HG03064 (cell line): ENCODE results near the gene PHKA2.

Experiments
- ATAC-seq: cut with Tn5 transposase; IDR thresholded peaks from one replicate; pipeline ENCODE4 v1.9.1; 2021; ENCODE audit warnings: low read depth; ENCODE audit not compliant: unreplicated experiment

The PHKA2 gene

GRCh38 chrX:18893536-18893935 lies 90.4 kb downstream of the PHKA2 start:
- no peak for ATAC-seq

DNA sequence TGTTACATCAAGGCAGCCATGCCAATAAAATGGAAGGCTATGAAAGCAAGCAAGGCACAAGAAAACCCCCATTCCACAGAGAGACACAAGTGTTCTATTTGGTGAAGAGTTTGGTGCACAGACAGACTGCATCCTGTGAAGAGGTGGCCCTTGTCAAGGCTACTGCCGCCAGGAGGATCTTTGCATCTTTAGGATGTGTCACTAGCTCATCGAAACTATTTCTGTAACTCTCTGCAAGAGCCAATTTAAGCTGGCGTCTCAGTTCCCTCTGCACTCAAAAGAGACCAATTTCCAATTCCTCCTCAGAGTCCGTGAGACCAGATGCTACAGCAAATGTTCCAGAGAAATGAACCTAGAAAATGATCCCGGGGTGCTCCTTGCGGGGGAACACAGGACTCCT lies 91.0 kb downstream of the PHKA2 start:
- ATAC-seq = no peak

DNA sequence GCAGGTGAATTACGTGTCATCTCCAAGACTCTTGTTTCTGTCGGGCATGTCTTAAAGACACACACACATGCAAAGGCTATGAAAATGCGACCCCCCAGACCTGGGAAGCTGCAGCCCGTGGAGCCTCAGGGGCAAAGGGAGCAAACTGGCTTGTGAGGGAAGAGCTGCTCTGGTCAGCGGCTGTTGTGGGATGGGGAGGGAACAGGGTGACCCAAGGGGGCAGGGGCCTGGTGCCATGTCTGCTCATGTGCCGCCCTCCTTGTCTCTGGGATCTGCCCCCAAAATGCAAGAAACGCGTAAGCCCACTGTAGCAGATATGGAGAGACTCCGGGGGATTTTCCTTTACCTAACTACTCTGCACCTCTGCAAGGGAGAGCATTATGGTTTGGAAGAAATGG lies 92.4 kb downstream of the PHKA2 start:
- ATAC-seq = no peak

- ATAC-seq = no peak
Observed at GRCh38 chrX:18890724-18891547, 93.0 kb downstream of the PHKA2 start.

GRCh38 chrX:18890049-18890381 lies 93.9 kb downstream of the PHKA2 start:
- no peak for ATAC-seq

- ATAC-seq = no peak
Observed at GRCh38 chrX:18889346-18890048, 94.4 kb downstream of the PHKA2 start.

DNA sequence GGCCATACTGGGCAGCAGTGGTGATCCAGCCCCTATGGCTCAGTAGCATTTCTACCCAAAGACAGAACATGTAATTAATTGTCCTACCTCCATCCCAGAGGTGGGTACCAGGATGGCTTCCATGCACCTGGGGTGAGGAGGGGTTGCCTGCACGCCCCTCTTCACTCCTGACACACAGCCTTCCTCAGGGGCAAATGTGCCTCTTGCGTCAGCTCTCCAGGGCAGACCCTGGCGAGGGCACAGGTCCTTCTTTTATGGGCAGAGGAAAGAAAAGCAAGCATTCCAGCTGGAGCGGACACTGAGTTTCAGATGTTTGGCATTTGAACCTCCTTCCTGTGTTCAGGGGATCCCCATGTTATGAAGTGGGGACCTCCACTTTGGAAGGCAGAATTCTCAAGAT lies 95.6 kb downstream of the PHKA2 start:
- no peak for ATAC-seq

GRCh38 chrX:18887825-18888212 lies 96.1 kb downstream of the PHKA2 start:
- ATAC-seq = no peak

DNA sequence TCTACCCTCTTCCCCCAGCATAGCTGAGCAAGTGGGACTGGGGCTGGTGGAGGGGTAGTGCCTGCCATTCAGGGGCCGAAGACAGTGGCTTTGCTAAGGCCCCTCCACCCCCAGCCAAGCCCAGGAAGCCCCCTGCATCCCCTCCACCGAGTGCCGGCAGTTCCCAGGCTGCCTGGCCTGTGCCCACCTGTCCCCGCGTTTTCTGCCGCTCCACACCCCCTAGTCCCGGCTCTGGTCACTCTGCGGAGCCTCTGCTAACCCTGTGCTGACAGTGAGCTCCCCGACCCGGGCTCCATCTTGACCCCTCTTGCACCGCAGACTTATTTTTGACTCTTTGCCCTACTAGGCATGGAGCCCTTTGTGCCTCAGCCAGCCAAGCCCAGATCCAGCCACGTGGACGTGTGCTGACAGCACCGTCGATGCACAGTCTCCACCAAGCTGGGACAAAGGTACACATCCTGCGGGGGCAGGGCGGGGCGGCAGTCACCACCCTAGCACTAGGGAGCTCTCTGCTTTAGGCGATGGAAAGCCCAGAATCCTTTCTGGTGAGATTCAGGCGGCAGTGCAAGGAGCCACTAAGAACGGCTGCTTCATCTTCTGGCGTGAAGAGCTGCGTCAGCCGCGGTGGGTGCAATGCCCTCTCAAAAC lies 96.6 kb downstream of the PHKA2 start:
- ATAC-seq = no peak

DNA sequence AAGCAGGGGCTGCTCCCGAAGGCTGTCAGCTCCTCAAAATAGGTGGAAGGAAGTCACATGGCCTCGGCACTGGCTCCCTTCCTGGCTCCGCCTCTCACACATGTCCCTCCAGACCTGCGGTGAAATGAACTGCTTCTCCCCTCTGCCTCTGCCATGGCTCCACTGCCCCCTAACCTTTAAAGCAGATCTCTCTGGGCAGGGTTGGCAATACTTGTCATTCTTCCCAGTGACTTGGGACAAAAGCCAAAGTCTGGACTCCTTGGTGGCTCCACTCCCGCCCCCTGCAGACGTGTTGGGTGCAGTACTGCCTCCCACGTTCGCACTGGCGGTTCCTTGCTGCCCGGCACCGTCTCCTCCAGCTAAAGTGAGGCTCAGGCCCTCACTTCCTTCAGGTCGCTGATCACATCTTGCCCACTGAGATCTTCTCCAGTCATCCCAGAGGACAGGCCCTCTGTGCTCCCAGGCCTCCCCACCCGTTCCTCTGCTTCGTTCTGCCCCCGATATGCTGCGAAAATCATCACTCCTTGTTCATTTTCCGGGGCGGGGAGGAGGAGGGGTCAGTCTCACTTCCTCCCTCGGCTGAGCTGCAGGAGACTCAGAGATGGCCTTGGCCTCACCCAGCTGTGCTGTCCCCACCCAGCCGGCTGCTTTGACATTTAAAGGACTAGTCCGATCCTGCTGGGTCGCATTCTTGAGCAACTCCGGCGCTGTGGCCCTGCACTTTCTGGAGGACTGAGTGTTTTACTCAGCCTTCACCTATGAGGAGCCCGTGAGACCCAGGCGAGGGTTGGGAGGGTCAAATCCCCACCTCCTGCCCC lies 97.4 kb downstream of the PHKA2 start:
- peak; percentile 67 for ATAC-seq

DNA sequence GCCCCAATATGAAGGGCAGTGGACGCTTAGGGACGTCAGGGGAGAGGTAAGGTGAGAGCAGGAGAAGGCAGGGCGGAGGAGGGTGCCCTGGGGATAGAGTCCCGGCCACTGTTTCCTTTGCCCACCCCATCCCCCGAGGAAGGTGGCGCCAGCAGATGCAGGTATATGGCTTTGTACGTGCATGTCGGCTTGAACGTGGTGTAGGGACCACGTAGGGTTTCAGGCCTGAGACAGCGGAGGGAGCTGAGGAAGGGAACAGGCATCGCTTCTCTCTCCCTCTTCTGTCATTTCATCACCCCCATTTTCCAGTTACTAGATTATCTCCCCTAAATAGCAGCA lies 97.9 kb downstream of the PHKA2 start:
- ATAC-seq = peak; percentile 21

DNA sequence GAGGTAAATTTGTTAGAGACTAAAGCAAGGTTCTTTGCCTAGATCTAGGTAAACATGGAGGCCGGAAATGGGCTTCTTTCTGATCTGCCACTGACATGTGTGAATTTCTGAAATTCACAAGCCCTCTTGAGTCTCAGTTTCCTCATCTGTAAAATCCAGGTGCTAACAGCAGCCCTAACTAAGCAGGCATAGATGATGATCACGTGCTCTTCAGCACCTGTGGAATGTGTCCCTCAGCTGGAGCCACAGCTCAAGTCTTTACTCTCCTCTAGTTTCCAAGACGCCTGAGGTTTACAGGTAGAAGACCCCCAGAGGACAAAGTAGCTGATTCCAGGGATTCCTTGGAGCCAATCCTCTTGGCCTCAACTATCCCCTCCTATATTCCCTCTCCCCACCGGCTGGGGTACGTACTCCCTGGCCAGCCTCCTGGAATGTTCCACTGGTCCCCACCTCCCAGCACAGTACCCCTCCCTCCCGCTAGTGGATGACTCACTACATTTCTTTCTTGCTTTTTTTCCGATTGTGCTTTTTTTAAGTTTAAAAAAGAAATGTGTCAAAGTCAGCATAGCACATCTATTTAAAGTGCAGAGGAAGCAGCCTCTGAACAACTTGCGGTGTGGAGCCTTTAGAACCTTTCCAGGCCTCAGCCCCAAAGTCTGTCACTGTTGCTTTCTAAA lies 98.4 kb downstream of the PHKA2 start:
- no peak for ATAC-seq

DNA sequence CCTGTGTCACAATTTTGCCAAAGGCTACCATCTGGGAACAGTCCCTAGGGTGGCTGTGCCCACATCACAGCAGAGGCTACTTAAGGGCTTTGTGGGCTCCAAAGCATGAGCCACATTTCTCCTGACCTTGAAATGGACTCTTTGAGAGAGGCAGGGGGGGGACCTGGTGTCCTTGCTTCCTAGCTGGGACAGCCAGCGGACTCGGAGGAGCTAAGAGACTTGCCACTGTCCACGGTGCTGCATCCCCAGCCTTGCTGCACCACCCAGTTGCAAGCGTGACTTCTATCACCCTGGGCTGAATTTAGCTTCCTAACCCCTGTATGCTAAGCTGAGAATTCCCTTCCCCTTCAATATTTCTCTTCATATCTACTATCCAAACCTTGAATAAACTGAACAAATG lies 99.0 kb downstream of the PHKA2 start:
- no peak for ATAC-seq

GRCh38 chrX:18883961-18884765 lies 99.8 kb downstream of the PHKA2 start:
- no peak for ATAC-seq

DNA sequence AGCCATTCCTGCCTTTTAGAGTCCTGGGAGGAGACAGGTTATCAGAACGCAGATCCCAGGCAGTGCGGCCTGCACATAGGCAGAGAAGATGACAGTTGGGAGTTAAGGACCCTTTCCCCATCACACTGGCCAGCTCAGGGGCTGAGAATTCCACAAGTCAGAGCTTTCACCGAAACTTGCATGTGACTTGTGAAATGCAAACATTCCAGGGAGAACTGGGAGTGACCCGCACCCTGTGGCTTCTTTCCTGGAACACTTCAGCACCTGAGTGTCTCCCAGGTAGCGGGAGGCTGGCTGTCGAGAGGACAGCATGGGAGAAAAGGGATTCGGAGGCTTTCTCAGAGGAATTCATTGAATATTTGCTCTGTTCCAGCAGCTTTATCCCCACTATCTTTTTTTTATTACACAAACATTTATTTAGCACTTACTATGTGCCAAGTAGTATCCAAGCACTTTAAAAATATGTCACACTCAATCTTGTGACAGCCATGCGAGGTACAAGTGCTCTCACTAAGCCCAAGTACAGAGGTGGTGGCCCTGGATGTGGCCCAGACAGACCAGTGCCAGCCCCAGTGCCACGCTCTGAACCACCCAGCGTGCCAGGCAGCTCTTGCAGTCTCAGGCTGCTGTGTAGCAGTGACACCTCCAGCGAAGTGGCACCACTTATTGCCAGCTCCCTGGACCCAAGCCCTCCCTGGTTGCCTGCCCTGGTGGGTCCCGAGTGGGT lies 100.5 kb downstream of the PHKA2 start:
- ATAC-seq = no peak

- ATAC-seq = no peak
Observed at GRCh38 chrX:18879144-18879543, 104.8 kb downstream of the PHKA2 start.

DNA sequence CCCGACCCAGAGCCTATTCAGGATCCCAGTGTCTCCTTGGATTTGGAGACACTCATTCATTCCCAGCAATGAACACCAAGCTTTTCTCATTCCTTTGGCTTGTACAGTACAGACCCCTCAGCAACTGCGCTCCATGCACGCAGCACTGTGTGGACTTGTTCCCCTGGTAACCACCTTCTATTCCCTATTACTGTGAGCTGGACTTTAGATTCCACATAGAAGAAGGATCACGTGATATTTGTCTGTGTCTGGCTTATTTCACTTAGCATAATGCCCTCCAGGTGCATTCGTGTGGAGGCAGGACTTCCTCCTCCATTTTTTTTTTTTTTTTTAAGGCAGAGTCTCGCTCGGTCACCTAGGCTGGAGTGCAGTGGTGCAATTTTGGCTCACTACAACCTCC lies 106.4 kb downstream of the PHKA2 start:
- ATAC-seq = no peak

GRCh38 chrX:18875256-18875878 lies 108.5 kb downstream of the PHKA2 start:
- ATAC-seq = no peak
